ENCODE results near the gene ZFR. TPM values are rescaled to one million over a fixed set of nuclear protein-coding genes. Genes with fewer than 3 reads are reported as not detected.

Gene ZFR
- polyA plus RNA-seq, 3 donors, result 29.8 to 81.8 (median 62.3) TPM

DNA sequence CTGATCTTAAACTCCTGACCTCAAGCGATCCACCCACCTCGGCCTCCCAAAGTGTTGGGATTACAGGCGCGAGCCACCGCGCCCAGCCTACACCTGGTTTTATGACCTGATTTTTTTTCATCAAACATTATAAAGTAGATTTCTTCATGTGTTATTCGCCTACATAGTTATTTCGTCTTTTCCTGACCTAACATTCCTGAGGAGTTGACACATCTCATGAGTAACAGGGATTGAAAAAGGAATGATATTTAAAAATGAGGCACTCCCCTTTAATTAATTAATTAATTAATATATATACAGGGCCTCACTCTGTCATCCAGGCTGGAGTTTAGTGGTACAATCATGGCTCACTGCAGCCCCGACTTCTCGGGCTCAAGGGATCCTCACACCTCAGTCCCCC lies 111.6 kb downstream of the ZFR start:
- no peaks in the 10 kb centered on the region for H3K27me3 ChIP-seq (ENCODE audit: control insufficient read depth in 2 of 2, insufficient read depth in 2 of 2, low read length in 2 of 2)
- no peak overlapping the region for H3K9ac ChIP-seq (ENCODE audit: insufficient read depth, low read length, poor library complexity, severe bottlenecking)
- H3K9me3 ChIP-seq (replicated peaks in 1 of 2; ENCODE audit: control insufficient read depth in 1 of 2, insufficient read depth in 1 of 2, low read length in 2 of 2), result peaks cover under 1 to 5% of the 10 kb centered on the region in 2 donors
- H3K4me1 ChIP-seq (ENCODE audit: control insufficient read depth in 1 of 2, insufficient read depth in 2 of 2, low read length in 2 of 2), result no peaks in the 10 kb centered on the region
- intact Hi-C loops (cut with micrococcal nuclease), result no loop called here
- TF ChIP-seq, protein P1, sequence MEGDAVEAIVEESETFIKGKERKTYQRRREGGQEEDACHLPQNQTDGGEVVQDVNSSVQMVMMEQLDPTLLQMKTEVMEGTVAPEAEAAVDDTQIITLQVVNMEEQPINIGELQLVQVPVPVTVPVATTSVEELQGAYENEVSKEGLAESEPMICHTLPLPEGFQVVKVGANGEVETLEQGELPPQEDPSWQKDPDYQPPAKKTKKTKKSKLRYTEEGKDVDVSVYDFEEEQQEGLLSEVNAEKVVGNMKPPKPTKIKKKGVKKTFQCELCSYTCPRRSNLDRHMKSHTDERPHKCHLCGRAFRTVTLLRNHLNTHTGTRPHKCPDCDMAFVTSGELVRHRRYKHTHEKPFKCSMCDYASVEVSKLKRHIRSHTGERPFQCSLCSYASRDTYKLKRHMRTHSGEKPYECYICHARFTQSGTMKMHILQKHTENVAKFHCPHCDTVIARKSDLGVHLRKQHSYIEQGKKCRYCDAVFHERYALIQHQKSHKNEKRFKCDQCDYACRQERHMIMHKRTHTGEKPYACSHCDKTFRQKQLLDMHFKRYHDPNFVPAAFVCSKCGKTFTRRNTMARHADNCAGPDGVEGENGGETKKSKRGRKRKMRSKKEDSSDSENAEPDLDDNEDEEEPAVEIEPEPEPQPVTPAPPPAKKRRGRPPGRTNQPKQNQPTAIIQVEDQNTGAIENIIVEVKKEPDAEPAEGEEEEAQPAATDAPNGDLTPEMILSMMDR (IDR thresholded peaks at IDR 0.05), result no peak
- no peak overlapping the region for H3K4me3 ChIP-seq (replicated peaks in 1 of 3; ENCODE audit: low read depth in 2 of 3, low read length in 3 of 3)
- Mint-ChIP-seq H3K27ac (no peak overlapping the region), H3K4me1 (no peaks in the 10 kb centered on the region), H3K36me3 (no peaks in the 10 kb centered on the region), H3K4me3 (no peak overlapping the region), H3K27me3 (ENCODE audit: low read depth in 3 of 3) (peaks cover 1 to 4% (median 1%) of the 10 kb centered on the region in 3 donors), H3K9me3 (peaks cover 4 to 14% (median 8%) of the 10 kb centered on the region in 7 donors)
- DNase-seq, result no peak
- H3K79me2 ChIP-seq (ENCODE audit: insufficient read depth, low read length), result no peaks in the 10 kb centered on the region
- WGBS (ENCODE audit: insufficient coverage), result 100% methylated on average over 2 of the region's 10 CpGs
- no peak overlapping the region for H2AFZ ChIP-seq (ENCODE audit: insufficient read depth, low read depth, low read length, poor library complexity, severe bottlenecking)
- H3K4me2 ChIP-seq (replicated peaks; ENCODE audit: extremely low read depth, low read length, poor library complexity, severe bottlenecking), result no peak overlapping the region
- H4K20me1 ChIP-seq (ENCODE audit: insufficient read depth, low read length), result no peaks in the 10 kb centered on the region
- H3K27ac ChIP-seq (ENCODE audit: low read depth in 1 of 2, low read length in 2 of 2), result no peak overlapping the region
- no peaks in the 10 kb centered on the region for H3K36me3 ChIP-seq (replicated peaks in 1 of 2; ENCODE audit: control insufficient read depth in 1 of 2, insufficient read depth in 2 of 2, low read length in 2 of 2)

DNA sequence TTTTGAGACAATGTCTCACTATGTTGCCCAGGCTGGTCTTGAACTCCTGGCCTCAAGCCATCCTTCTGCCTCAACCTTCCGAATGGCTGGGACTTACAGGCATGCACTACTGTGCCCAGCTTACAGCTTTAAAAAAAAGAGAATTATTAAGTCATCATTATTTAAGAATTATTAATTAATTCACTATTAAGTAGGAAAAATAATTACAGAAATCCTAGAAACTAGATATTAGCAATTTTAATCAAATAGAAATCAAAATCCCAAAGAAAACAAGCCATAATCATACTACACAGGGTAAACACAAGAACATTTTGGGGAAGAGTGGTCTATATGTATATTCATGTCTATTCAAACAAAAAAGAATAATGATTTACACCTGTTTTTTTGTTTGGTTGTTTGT lies 112.2 kb downstream of the ZFR start:
- no peak overlapping the region for H3K4me3 ChIP-seq (replicated peaks in 1 of 3; ENCODE audit: low read depth in 2 of 3, low read length in 3 of 3)
- Mint-ChIP-seq H3K9me3 (peaks cover 0 to 9% (median 3%) of the 10 kb centered on the region in 7 donors), H3K36me3 (no peaks in the 10 kb centered on the region), H3K4me3 (no peak overlapping the region), H3K27ac (no peak overlapping the region), H3K27me3 (ENCODE audit: low read depth in 3 of 3) (peaks cover 1 to 4% (median 1%) of the 10 kb centered on the region in 3 donors), H3K4me1 (no peaks in the 10 kb centered on the region)
- H3K9ac ChIP-seq (ENCODE audit: insufficient read depth, low read length, poor library complexity, severe bottlenecking), result no peak overlapping the region
- no peaks in the 10 kb centered on the region for H3K27me3 ChIP-seq (ENCODE audit: control insufficient read depth in 2 of 2, insufficient read depth in 2 of 2, low read length in 2 of 2)
- no peak overlapping the region for H2AFZ ChIP-seq (ENCODE audit: insufficient read depth, low read depth, low read length, poor library complexity, severe bottlenecking)
- intact Hi-C loops (cut with micrococcal nuclease), result no loop called here
- H3K9me3 ChIP-seq (replicated peaks in 1 of 2; ENCODE audit: control insufficient read depth in 1 of 2, insufficient read depth in 1 of 2, low read length in 2 of 2), result no peaks in the 10 kb centered on the region
- H3K36me3 ChIP-seq (replicated peaks in 1 of 2; ENCODE audit: control insufficient read depth in 1 of 2, insufficient read depth in 2 of 2, low read length in 2 of 2), result no peaks in the 10 kb centered on the region
- no peak for DNase-seq
- H3K27ac ChIP-seq (ENCODE audit: low read depth in 1 of 2, low read length in 2 of 2), result no peak overlapping the region
- no CpG with 5 or more reads among the region's 1 CpG for WGBS (ENCODE audit: insufficient coverage)
- TF ChIP-seq, protein P1 (IDR thresholded peaks at IDR 0.05), result no peak
- H3K4me2 ChIP-seq (replicated peaks; ENCODE audit: extremely low read depth, low read length, poor library complexity, severe bottlenecking), result no peak overlapping the region
- no peaks in the 10 kb centered on the region for H3K4me1 ChIP-seq (ENCODE audit: control insufficient read depth in 1 of 2, insufficient read depth in 2 of 2, low read length in 2 of 2)
- no peaks in the 10 kb centered on the region for H4K20me1 ChIP-seq (ENCODE audit: insufficient read depth, low read length)
- no peaks in the 10 kb centered on the region for H3K79me2 ChIP-seq (ENCODE audit: insufficient read depth, low read length)

All from CD14-positive monocyte (primary cell).